CD4-positive, alpha-beta T cell (primary cell): Measurements from ENCODE around the gene SMC6. TPM values are rescaled to one million over a fixed set of nuclear protein-coding genes. Genes with fewer than 3 reads are reported as not detected.

Source experiments
- ATAC-seq: fragments of 200-7000 bp; cut with Tn5 transposase; one replicate; pipeline ENCODE4 v1.10.0; 2022; ENCODE audit warnings: mild to moderate bottlenecking; ENCODE audit not compliant: poor library complexity
- CTCF ChIA-PET: fragments of 350-600 bp; sonication (Branson Sonifier 250); formaldehyde crosslinking; loops from one replicate; lab custom pipeline; 2021; ENCODE audit warnings: antibody characterized with exemption, inconsistent platforms; lab: Charles Lee
- POLR2A ChIA-PET: fragments of 350-600 bp; sonication (Branson Sonifier 250); formaldehyde crosslinking; loops from one replicate; lab custom pipeline; 2021; ENCODE audit warnings: antibody characterized with exemption, inconsistent platforms; lab: Charles Lee
- DNase-seq, 14 experiments: peaks; one replicate each; pipeline ENCODE4 v3.0.0-alpha.2; 2013 to 2020; ENCODE audit warnings: mixed read lengths in 2 of 14
- H3K27ac ChIP-seq, 2 donors: one replicate each; pipeline versions ENCODE4 v1.5.1 to v1.7.0; 2013; ENCODE audit warnings: low read length in 2 of 2, low read depth in 1 of 2, mild to moderate bottlenecking in 1 of 2
- H3K27me3 ChIP-seq, 2 experiments: 1 replicate in 1 of 2; 2 replicates in 1 of 2; pipeline versions ENCODE4 v1.6.1 to v1.7.0; 2013; ENCODE audit warnings: low read length in 2 of 2, control low read depth in 1 of 2, mild to moderate bottlenecking in 1 of 2, moderate library complexity in 1 of 2; ENCODE audit not compliant: insufficient read depth in 2 of 2, control insufficient read depth in 1 of 2
- H3K36me3 ChIP-seq: one replicate; pipeline ENCODE4 v1.6.1; 2013; ENCODE audit warnings: low read length, control low read depth; ENCODE audit not compliant: insufficient read depth
- H3K4me1 ChIP-seq: one replicate; pipeline ENCODE4 v1.6.1; 2013; ENCODE audit warnings: low read length, control low read depth; ENCODE audit not compliant: insufficient read depth
- H3K4me3 ChIP-seq: one replicate; pipeline ENCODE4 v1.5.1; 2013; ENCODE audit warnings: mild to moderate bottlenecking, low read length, moderate library complexity
- H3K9me3 ChIP-seq, 2 experiments: 1 replicate in 1 of 2; 2 replicates in 1 of 2; pipeline versions ENCODE4 v1.6.1 to v1.7.0; 2013; ENCODE audit warnings: low read length in 2 of 2, mild to moderate bottlenecking in 2 of 2, control low read depth in 1 of 2, moderate library complexity in 1 of 2; ENCODE audit not compliant: control insufficient read depth in 1 of 2, insufficient read depth in 1 of 2
- H3K27ac Mint-ChIP-seq: one replicate; pipeline ENCODE4 v1.8.0; 2020; ENCODE audit warnings: mixed read lengths
- H3K27me3 Mint-ChIP-seq: one replicate; pipeline ENCODE4 v1.8.0; 2021; ENCODE audit warnings: mixed read lengths
- H3K36me3 Mint-ChIP-seq: one replicate; pipeline ENCODE4 v1.8.0; 2021; ENCODE audit warnings: low read depth, mixed read lengths
- H3K4me1 Mint-ChIP-seq: one replicate; pipeline ENCODE4 v1.8.0; 2021; ENCODE audit warnings: low read depth, mixed read lengths
- H3K4me3 Mint-ChIP-seq: one replicate; pipeline ENCODE4 v1.8.0; 2020; ENCODE audit warnings: mild to moderate bottlenecking, mixed read lengths
- H3K9me3 Mint-ChIP-seq: one replicate; pipeline ENCODE4 v1.8.0; 2020; ENCODE audit warnings: mixed read lengths
- CTCF ChIP-seq: fragments of 200-600 bp; IDR thresholded peaks from one replicate; pipeline ENCODE4 v1.8.0; 2022; ENCODE audit warnings: antibody characterized with exemption, mild to moderate bottlenecking
- intact Hi-C, 2 experiments: fragments of 100-400 bp; cut with DNase I in 1 of 2; cut with micrococcal nuclease in 1 of 2; formaldehyde crosslinking; loops; one replicate each; pipeline versions ENCODE4 v1.15.1 to v1.9.0; 2023 to 2025; cut with DNase I, micrococcal nuclease
- total RNA-seq, 174 experiments: library from RNA in 2 of 174; stranded (reverse) in 2 of 174; gene quantifications; one replicate each; pipeline ENCODE4 v1.2.3 and lab custom pipeline; 2021 to 2026

Gene SMC6
- total RNA-seq, 2 experiments from 2014 or later: 7.1 to 7.8 TPM

- TF ChIP-seq CTCF: no peak
- no peaks in the 10 kb centered on the region for H3K4me1 ChIP-seq
- H3K4me3 Mint-ChIP-seq: no peak overlapping the region
Observed at GRCh38 chr2:17630089-17630488, 123.5 kb downstream of the SMC6 start.

GRCh38 chr2:17628349-17629261 lies 125.0 kb downstream of the SMC6 start:
- H3K9me3 Mint-ChIP-seq: no peaks in the 10 kb centered on the region
- H3K36me3 ChIP-seq: no peaks in the 10 kb centered on the region
- no peak overlapping the region for H3K27ac ChIP-seq
- no peaks in the 10 kb centered on the region for H3K36me3 Mint-ChIP-seq
- no peaks in the 10 kb centered on the region for H3K27me3 ChIP-seq
- no peak for DNase-seq
- H3K4me3 ChIP-seq: no peak overlapping the region
- intact Hi-C loops: no loop called here
- ChIA-PET CTCF (interaction anchor here (0.6 kb wide), 2 partner anchors 12 to 43 kb away, joined by 3 read pairs; no protein-coding TSS in a partner anchor), POLR2A (no interaction called here)
- peaks cover 0 to 8% of the 10 kb centered on the region in 2 experiments for H3K9me3 ChIP-seq
- ATAC-seq: no peak
- H3K4me3 Mint-ChIP-seq: no peak overlapping the region
- no peaks in the 10 kb centered on the region for H3K4me1 ChIP-seq
- H3K27ac Mint-ChIP-seq: no peak overlapping the region
- peaks cover 3% of the 10 kb centered on the region for H3K27me3 Mint-ChIP-seq
- no peak for TF ChIP-seq CTCF
- H3K4me1 Mint-ChIP-seq: no peaks in the 10 kb centered on the region

More at GRCh38 chr2:17630089-17630488, 123.5 kb downstream of the SMC6 start:
- intact Hi-C loops: no loop called here
- H3K9me3 ChIP-seq: peaks cover 0 to 8% of the 10 kb centered on the region in 2 experiments
- H3K36me3 ChIP-seq: no peaks in the 10 kb centered on the region
- no peak overlapping the region for H3K27ac Mint-ChIP-seq
- no peaks in the 10 kb centered on the region for H3K27me3 ChIP-seq
- H3K9me3 Mint-ChIP-seq: no peaks in the 10 kb centered on the region
- ATAC-seq: no peak
- ChIA-PET CTCF (interaction anchor here (0.7 kb wide), 1 partner anchor 41 kb away, joined by 3 read pairs; no protein-coding TSS in a partner anchor), POLR2A (no interaction called here)
- no peak overlapping the region for H3K4me3 ChIP-seq
- no peak for DNase-seq
- H3K36me3 Mint-ChIP-seq: no peaks in the 10 kb centered on the region
- no peak overlapping the region for H3K27ac ChIP-seq
- no peaks in the 10 kb centered on the region for H3K4me1 Mint-ChIP-seq
- H3K27me3 Mint-ChIP-seq: peaks cover 1% of the 10 kb centered on the region

- DNase-seq (no peak), ATAC-seq (no peak)
- Histone ChIP-seq H3K4me3 (no peak overlapping the region), H3K4me1 (no peaks in the 10 kb centered on the region), H3K9me3 (peaks cover 0 to 8% of the 10 kb centered on the region in 2 experiments), H3K27ac (no peak overlapping the region), H3K27me3 (no peaks in the 10 kb centered on the region), H3K36me3 (no peaks in the 10 kb centered on the region)
- ChIA-PET CTCF (no interaction called here), POLR2A (no interaction called here)
- H3K9me3 Mint-ChIP-seq: no peaks in the 10 kb centered on the region
- H3K36me3 Mint-ChIP-seq: no peaks in the 10 kb centered on the region
- TF ChIP-seq CTCF: no peak
- H3K27me3 Mint-ChIP-seq: peaks cover 3% of the 10 kb centered on the region
- intact Hi-C loops: no loop called here
- H3K27ac Mint-ChIP-seq: no peak overlapping the region
- no peaks in the 10 kb centered on the region for H3K4me1 Mint-ChIP-seq
- H3K4me3 Mint-ChIP-seq: no peak overlapping the region
Observed at GRCh38 chr2:17627434-17627833, 126.2 kb downstream of the SMC6 start.
